Parathyroid adenoma (tissue), 2 donors: Measurements from ENCODE around the gene SPPL2C.

ENCODE experiments used
- H2AFZ ChIP-seq: fragments of 300-600 bp; sonication (generic); one replicate; pipeline ENCODE4 v1.7.0; 2017; ENCODE audit warnings: antibody characterized with exemption, mild to moderate bottlenecking
- H3K27ac ChIP-seq: fragments of 300-600 bp; sonication (generic); one replicate; pipeline ENCODE4 v1.7.0; 2017
- H3K27me3 ChIP-seq: fragments of 300-600 bp; sonication (generic); one replicate; pipeline ENCODE4 v1.7.0; 2017; ENCODE audit warnings: low read length; ENCODE audit not compliant: control insufficient read depth, insufficient read depth
- H3K36me3 ChIP-seq: fragments of 300-600 bp; sonication (generic); one replicate; pipeline ENCODE4 v1.7.0; 2017; ENCODE audit warnings: low read length; ENCODE audit not compliant: control insufficient read depth, insufficient read depth
- H3K4me1 ChIP-seq: fragments of 300-600 bp; sonication (generic); one replicate; pipeline ENCODE4 v1.7.0; 2017; ENCODE audit warnings: control low read depth
- H3K4me2 ChIP-seq: fragments of 300-600 bp; sonication (generic); one replicate; pipeline ENCODE4 v1.7.0; 2017; ENCODE audit warnings: low read length
- H3K4me3 ChIP-seq: fragments of 300-600 bp; sonication (generic); one replicate; pipeline ENCODE4 v1.7.0; 2017; ENCODE audit warnings: low read depth, low read length
- H3K79me2 ChIP-seq: fragments of 300-600 bp; sonication (generic); one replicate; pipeline ENCODE4 v1.7.0; 2017; ENCODE audit warnings: control low read depth
- H3K9ac ChIP-seq: fragments of 300-600 bp; sonication (generic); one replicate; pipeline ENCODE4 v1.7.0; 2017; ENCODE audit warnings: mild to moderate bottlenecking
- H3K9me3 ChIP-seq: fragments of 300-600 bp; sonication (generic); one replicate; pipeline ENCODE4 v1.7.0; 2017; ENCODE audit warnings: low read length; ENCODE audit not compliant: control insufficient read depth
- TF ChIP-seq, protein P1 (sequence below): fragments of 300-600 bp; sonication (generic); IDR thresholded peaks from one replicate; pipeline ENCODE4 v1.7.0; 2017; ENCODE audit warnings: antibody characterized with exemption, mild to moderate bottlenecking
- donor health status: primary hyperparathyroidism.

Gene SPPL2C

DNA sequence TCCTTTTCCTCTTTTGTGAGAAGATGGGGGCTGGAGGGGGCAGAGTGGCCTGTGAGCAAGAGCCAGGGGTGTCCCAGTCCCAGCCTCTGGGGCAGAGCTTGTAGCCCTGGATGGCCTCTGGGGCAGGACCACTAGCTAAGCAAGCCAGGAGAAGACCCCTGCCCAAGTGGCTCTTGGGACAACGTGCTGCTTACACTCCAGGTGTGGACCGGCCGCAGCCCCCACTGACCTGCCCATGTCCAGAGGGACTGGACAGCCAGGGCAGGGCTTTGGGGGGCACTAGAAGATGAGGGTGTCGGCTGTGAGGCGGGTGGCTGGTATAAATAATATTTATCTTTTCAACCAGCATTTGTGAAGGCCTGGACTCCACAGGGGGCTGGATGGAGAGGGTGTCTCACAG is 9.2 kb upstream of the SPPL2C start:
- H3K9me3 ChIP-seq: no peaks in the 10 kb centered on the region
- TF ChIP-seq, protein P1, sequence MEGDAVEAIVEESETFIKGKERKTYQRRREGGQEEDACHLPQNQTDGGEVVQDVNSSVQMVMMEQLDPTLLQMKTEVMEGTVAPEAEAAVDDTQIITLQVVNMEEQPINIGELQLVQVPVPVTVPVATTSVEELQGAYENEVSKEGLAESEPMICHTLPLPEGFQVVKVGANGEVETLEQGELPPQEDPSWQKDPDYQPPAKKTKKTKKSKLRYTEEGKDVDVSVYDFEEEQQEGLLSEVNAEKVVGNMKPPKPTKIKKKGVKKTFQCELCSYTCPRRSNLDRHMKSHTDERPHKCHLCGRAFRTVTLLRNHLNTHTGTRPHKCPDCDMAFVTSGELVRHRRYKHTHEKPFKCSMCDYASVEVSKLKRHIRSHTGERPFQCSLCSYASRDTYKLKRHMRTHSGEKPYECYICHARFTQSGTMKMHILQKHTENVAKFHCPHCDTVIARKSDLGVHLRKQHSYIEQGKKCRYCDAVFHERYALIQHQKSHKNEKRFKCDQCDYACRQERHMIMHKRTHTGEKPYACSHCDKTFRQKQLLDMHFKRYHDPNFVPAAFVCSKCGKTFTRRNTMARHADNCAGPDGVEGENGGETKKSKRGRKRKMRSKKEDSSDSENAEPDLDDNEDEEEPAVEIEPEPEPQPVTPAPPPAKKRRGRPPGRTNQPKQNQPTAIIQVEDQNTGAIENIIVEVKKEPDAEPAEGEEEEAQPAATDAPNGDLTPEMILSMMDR: no peak
- H3K27me3 ChIP-seq: no peaks in the 10 kb centered on the region
- no peak overlapping the region for H3K4me3 ChIP-seq
- H3K36me3 ChIP-seq: no peaks in the 10 kb centered on the region
- H3K9ac ChIP-seq: no peak overlapping the region
- H3K79me2 ChIP-seq: no peaks in the 10 kb centered on the region
- H3K4me1 ChIP-seq: no peaks in the 10 kb centered on the region
- H3K27ac ChIP-seq: no peak overlapping the region
- H2AFZ ChIP-seq: no peak overlapping the region
- no peak overlapping the region for H3K4me2 ChIP-seq

DNA sequence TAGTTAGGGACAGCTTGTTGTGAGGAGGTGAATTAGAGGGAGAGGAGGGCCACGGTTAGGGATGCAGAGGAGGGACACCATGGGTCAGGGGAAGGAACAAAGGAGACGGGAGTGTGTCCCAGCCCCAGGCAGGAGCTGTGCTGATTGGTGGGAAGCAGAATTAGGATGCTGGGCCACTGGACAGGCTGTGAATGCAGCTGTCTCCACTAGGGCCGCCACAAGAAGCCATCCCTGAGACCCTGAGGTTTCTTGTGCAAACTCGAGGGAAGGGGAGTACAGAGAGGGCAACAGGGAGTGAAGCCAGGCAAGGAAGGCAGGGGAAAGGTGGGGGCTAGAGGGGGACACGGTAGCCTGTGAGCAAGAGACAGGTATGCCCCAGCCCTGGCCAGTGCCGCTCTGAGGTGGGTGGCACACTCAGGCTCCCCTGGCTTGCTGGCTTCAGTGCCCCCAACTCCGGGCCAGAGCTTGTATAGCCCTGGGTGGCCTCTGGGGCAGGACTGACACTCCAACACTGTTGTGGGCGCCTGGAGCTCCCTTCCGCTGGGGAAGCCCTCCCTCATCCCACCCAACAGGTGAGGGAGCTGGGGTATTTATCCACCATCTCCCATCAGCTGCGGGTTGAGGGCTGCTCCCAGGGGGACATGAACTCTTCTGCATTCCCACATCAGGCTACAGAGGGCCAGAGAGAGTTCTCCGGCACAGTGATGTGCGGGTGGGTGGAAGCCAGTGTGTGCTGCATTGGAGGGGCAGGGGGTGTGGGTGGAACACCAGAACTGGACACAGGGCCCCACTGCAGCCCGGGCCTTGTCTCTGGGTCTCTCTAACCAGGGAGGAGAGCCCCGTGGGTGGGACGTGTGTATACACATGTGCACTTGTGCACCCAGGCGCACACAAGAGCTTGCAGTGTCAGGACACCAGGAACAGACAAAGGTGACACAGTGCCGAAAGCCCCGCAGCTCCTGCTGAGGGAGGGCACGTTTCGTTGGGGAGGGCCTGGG is 8.3 kb upstream of the SPPL2C start:
- TF ChIP-seq, protein P1: no peak
- no peaks in the 10 kb centered on the region for H3K27me3 ChIP-seq
- no peaks in the 10 kb centered on the region for H3K79me2 ChIP-seq
- no peak overlapping the region for H3K4me3 ChIP-seq
- no peak overlapping the region for H3K27ac ChIP-seq
- no peak overlapping the region for H2AFZ ChIP-seq
- no peak overlapping the region for H3K4me2 ChIP-seq
- H3K36me3 ChIP-seq: no peaks in the 10 kb centered on the region
- no peak overlapping the region for H3K9ac ChIP-seq
- no peaks in the 10 kb centered on the region for H3K9me3 ChIP-seq
- H3K4me1 ChIP-seq: no peaks in the 10 kb centered on the region

DNA sequence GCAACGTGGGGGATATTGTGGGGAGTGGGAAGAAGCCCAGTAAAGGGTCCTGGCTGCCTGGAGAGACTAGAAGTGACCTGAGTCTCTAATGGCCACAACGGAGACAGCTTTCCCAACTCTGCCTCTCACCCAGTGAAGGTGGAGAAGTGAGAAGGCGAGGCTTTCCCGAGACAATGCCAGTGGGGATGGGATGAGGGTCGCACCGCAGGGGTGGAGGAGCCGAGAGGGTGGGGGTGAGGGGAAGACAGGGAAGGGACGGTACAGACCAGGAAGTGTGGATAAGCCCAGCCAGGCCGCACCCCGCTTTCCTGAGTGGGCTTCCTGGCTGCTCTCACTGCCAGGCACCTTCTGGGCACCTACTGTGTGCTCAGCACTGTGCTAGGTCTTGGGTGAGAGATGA is 7.5 kb upstream of the SPPL2C start:
- Histone ChIP-seq H3K4me1 (no peaks in the 10 kb centered on the region), H3K27me3 (no peaks in the 10 kb centered on the region), H3K79me2 (no peaks in the 10 kb centered on the region), H3K9ac (no peak overlapping the region), H3K36me3 (no peaks in the 10 kb centered on the region), H3K9me3 (no peaks in the 10 kb centered on the region), H3K4me3 (no peak overlapping the region), H2AFZ (no peak overlapping the region), H3K4me2 (no peak overlapping the region), H3K27ac (no peak overlapping the region)
- TF ChIP-seq, protein P1: no peak

DNA sequence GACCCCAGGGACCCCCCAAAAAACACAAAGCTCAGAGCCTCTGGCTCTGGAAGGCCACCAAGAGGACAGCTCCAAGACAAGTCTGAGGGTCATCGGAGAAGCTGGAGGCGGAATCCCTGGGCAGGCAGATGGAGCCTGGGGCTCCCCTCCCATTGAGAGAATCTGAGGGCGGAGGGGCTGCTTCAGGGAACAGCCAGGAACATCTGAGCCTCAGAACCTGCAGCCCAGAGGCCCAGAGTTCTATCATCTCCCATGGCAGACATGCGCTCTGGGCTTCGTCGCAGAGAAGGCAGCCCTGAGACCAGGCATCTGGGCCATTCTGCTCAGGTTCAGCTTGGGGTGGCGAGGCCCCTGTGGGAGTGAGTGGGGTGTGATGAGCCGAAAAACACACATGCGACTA is 7.1 kb upstream of the SPPL2C start:
- TF ChIP-seq, protein P1: no peak

More for the DNA sequence above, 7.1 kb upstream of the SPPL2C start:
- H3K9me3 ChIP-seq: no peaks in the 10 kb centered on the region
- H3K79me2 ChIP-seq: no peaks in the 10 kb centered on the region
- H3K4me2 ChIP-seq: no peak overlapping the region
- H3K36me3 ChIP-seq: no peaks in the 10 kb centered on the region
- H3K4me3 ChIP-seq: no peak overlapping the region
- H2AFZ ChIP-seq: no peak overlapping the region
- no peak overlapping the region for H3K27ac ChIP-seq
- no peaks in the 10 kb centered on the region for H3K27me3 ChIP-seq
- H3K4me1 ChIP-seq: no peaks in the 10 kb centered on the region
- H3K9ac ChIP-seq: no peak overlapping the region
